HL-60 (cell line): ENCODE data around the gene PLAC8.

Source experiments
- CTCF ChIP-seq: IDR thresholded peaks from one replicate; pipeline ENCODE4 v1.5.1; 2011; ENCODE audit warnings: low read length, control low read depth, inconsistent platforms; ENCODE audit not compliant: insufficient read depth
- GABPA ChIP-seq: IDR thresholded peaks from 2 replicates; pipeline ENCODE4 v1.6.1; 2012; ENCODE audit warnings: low read depth
- POLR2AphosphoS5 ChIP-seq: IDR thresholded peaks from 2 replicates; pipeline ENCODE4 v1.6.1; 2012; ENCODE audit warnings: low read depth
- REST ChIP-seq: IDR thresholded peaks from 2 replicates; pipeline ENCODE4 v1.6.1; 2012; ENCODE audit warnings: low read depth; ENCODE audit not compliant: insufficient replicate concordance
- SPI1 ChIP-seq: IDR thresholded peaks from 2 replicates; pipeline ENCODE4 v1.6.1; 2012; ENCODE audit warnings: low read depth, mild to moderate bottlenecking, borderline replicate concordance

GRCh38 chr4:83109480-83110222 lies 4.9 kb downstream of the PLAC8 start:
- no peak for TF ChIP-seq CTCF
- TF ChIP-seq REST: no peak
- 0 out of 2 replicates have a peak, but pooled peaks have one; percentile 53 for TF ChIP-seq POLR2AphosphoS5
- no peak for TF ChIP-seq GABPA
- no peak for TF ChIP-seq SPI1
